B cell (primary cell): Measurements from ENCODE around the gene KLHL24.

Experiments used
- CTCF ChIP-seq: fragments of 200-600 bp; IDR thresholded peaks from one replicate; pipeline ENCODE4 v1.8.0; 2022; ENCODE audit warnings: antibody characterized with exemption, mild to moderate bottlenecking
- EZH2 ChIP-seq: IDR thresholded peaks from 2 replicates; pipeline ENCODE4 v1.6.1; 2012; ENCODE audit warnings: borderline replicate concordance, low read depth, mild to moderate bottlenecking, moderate library complexity, low read length; ENCODE audit not compliant: insufficient read depth, poor library complexity, severe bottlenecking

- TF ChIP-seq CTCF (no peak), EZH2 (no peak)
Observed at GRCh38 chr3:183613366-183614285, 21.8 kb upstream of the KLHL24 start.
